Hematopoietic multipotent progenitor cell (in vitro differentiated cells): ENCODE results near the gene ADAMTS18. TPM values are rescaled to one million over a fixed set of nuclear protein-coding genes. Genes with fewer than 3 reads are reported as not detected.
"Not testable (repeated sequence)": the region's sequence is repeated elsewhere in the genome, so short reads cannot be mapped to it uniquely, and the experiment has no call there.

Source experiments
- DNase-seq, 3 donors: peaks; one replicate each; pipeline ENCODE4 v3.0.0-alpha.2; 2011 to 2015; ENCODE audit warnings: low read depth in 2 of 3, low spot score in 2 of 3
- total RNA-seq: library from RNA; depleted of rRNA; stranded (reverse); fragments of >200 nt; gene quantifications from one replicate; pipeline ENCODE4 v1.2.3, GENCODE V29; 2012

ADAMTS18 gene, protein sequence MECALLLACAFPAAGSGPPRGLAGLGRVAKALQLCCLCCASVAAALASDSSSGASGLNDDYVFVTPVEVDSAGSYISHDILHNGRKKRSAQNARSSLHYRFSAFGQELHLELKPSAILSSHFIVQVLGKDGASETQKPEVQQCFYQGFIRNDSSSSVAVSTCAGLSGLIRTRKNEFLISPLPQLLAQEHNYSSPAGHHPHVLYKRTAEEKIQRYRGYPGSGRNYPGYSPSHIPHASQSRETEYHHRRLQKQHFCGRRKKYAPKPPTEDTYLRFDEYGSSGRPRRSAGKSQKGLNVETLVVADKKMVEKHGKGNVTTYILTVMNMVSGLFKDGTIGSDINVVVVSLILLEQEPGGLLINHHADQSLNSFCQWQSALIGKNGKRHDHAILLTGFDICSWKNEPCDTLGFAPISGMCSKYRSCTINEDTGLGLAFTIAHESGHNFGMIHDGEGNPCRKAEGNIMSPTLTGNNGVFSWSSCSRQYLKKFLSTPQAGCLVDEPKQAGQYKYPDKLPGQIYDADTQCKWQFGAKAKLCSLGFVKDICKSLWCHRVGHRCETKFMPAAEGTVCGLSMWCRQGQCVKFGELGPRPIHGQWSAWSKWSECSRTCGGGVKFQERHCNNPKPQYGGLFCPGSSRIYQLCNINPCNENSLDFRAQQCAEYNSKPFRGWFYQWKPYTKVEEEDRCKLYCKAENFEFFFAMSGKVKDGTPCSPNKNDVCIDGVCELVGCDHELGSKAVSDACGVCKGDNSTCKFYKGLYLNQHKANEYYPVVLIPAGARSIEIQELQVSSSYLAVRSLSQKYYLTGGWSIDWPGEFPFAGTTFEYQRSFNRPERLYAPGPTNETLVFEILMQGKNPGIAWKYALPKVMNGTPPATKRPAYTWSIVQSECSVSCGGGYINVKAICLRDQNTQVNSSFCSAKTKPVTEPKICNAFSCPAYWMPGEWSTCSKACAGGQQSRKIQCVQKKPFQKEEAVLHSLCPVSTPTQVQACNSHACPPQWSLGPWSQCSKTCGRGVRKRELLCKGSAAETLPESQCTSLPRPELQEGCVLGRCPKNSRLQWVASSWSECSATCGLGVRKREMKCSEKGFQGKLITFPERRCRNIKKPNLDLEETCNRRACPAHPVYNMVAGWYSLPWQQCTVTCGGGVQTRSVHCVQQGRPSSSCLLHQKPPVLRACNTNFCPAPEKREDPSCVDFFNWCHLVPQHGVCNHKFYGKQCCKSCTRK (N-terminal part only)
- not detected for total RNA-seq

DNA sequence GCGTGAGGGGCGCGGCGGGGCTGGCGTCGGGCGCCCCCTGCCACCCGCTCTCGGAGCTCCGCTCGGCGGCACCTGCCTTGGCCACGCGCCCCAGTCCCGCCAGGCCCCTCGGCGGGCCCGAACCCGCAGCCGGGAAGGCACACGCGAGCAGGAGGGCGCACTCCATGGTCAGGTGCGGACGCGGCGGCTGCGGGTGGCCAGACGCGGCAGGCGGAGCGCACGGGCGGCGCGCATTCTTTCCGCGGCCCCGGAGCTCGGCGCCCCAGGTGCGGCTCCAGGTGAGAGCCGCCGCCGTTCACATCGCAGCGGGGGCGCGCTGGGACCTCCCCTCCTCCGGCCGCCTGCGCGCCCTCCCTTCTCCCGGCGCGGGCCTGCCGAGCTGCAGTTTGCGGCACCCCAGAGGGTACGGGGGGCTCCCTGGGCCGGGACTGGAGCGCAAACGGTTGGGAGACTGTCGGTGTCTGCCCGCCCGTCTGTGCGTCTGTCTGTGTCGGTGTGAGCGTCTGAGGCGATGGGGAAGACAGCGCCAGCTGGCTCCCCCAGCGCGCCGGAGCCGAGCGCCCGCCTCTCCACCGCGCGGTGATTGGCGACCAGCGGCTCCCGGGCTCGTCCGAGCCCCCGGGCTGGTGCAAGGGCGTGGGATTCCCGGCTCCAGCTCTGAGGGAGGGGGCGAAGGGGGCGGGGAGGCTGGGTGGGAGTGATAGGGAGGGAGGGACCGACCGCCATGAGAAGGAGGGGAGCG is at the start of gene ADAMTS18:
ADAMTS18 (minus strand) TSS at position 505 of the 742 bp plus-strand sequence; CDS start at position 166, 339 bp downstream.
- DNase-seq: no peak

DNA sequence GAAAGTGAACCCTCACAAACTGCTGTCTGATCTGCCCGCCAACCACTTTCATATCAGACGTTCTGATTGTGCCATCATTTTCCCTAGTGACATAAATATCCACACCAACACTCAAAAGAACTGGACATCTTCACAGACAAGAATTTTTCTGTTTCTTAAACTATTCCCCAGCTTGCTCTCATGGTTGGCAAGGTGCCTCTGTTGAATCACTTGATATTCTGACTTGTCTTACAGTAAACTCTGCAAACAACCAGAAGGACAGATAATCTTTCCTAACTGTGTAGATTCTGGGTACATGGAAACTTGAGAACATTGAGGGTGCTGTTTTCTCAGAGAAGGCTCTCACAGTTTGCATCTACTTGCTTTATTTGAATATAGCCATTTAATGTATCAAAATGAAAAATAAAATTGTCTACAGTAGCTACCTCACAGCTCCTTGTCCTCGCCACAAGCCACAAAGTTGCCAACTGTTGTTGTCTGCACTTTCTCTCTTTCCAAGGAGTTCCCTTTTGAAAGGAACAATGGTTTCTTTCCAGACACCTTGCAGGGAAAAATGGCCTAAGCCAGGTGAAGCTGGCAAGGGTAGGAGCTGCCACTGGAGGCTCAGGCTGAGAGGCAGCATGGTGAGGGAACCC is 46.0 kb upstream of the ADAMTS18 start:
- DNase-seq: no peak

DNA sequence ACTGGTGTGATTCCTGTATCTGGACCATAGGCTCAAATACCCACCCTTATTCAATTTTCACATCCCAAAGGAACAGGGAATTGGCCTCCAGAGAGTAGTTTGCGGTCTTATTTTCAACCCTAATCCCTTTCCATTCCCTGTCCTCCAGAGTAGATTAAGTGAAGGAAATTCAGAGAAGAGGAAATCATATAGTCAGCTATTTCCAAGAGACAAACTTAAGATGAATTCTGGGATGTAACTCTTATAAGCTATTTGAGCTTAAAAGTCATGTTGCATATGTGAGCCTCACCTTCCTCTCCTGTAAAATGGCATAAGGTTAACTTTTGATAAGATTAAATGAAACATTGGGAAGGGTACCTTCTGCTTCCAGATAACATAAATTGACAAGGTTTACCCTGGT is 37.4 kb upstream of the ADAMTS18 start:
- no peak for DNase-seq

DNA sequence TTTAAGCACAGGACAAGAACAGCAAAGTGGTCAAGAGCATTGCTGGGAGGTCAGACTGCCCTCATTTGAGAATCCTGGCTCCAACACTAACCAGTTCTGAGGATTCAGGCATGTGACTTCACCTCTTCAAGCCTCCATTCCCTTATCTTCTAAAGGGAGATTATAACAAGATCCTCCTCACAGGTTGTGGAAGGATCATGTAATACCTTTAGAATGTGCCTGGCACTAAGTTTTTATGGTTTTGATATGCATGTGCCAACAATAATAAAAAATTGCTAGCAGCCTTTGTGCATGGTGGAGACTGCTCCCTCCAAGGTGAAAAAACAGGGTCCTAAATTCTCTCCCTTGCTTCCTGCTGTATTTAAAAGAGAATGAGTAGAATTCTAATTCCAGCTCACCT is 36.0 kb upstream of the ADAMTS18 start:
- no peak for DNase-seq

DNA sequence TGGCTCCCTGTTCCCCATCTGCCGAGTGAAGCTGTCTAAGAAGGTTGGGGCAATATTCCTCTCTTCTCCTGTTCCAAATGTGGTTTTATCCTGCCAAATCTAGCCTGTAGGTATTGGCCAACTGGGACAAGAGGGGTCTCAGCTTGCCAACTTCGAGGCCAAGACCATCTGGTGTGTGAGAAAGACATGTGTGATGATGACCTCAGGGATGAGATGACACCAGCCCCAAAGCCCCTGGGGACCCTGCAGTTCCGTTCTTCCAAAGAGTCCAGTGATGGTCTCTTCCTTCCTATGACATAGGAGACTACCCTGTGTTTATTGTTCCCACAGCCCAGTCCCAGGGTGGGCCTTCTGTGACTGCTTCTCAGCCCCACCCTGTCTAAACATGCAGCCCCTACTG is 34.8 kb upstream of the ADAMTS18 start:
- no peak for DNase-seq

DNA sequence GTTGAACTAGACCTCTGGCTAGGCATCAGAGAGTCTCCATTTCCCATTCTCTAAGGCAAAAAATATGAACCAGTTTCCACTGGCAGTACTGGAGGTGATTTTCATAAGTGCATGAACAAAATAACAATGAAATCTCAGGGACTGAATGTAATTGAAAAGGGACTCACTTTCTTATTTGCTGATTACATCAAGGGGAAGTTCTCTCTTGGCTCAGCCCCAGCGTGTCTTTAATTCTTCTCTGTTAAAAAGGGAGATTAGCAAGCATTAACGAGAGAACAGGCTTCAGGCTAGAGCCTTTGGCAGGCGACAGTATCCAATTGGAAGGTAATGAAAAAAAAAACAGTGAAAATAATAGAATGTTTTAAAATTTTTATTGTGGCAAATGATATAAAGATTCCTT is 34.0 kb upstream of the ADAMTS18 start:
- no peak for DNase-seq

DNA sequence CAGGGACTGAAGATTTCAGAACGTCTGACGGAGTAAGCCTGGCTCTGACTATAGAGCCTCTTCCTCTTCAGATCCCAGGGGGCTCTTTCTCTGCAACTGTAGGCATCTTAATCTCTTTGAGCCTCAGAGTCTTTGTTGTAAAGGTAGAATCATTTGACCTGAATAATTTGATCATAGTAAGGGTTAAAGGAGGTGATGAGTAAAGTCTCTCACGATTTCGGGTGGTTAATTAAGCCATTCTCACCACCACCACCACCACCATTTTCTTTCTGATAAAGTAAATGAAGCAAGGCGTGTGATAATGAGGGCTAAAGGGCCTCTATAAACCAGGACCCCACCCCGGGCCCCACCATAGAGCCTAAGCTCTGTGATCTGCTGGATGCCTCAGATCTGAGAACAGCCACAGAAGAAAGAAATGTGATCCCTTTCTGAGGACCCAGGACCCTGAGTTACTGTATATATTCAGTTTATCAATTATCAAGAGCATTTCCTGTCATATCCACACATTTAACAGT is 33.0 kb upstream of the ADAMTS18 start:
- DNase-seq: no peak

DNA sequence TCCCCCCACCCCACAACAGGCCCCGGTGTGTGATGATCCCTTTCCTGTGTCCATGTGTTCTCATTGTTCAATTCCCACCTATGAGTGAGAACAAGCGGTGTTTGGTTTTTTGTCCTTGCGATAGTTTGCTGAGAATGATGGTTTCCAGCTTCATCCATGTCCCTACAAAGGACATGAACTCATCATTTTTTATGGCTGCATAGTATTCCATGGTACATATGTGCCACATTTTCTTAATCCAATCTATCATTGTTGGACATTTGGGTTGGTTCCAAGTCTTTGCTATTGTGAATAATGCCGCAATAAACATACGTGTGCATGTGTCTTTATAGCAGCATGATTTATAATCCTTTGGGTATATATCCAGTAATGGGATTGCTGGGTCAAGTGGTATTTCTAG is 28.8 kb upstream of the ADAMTS18 start:
- DNase-seq: not testable (repeated sequence)

DNA sequence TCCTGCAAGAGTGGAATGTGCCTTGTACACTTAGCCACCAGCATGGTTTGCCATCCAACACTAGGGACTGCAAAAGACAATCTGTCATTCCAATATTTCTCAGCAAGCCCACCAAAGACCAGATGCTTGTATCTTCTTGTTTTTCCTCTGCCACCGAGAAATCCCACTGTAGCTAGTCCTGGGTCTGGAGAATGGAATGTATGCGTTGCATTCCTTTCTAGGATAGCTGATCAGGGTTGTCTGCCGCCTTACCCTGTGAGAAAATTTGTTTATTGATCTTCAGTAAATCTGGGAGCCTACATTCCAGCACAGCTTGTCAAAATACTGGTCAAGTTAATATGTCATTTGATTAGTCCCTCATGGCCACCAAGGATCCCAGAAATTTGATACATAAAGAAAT is 28.1 kb upstream of the ADAMTS18 start:
- DNase-seq: no peak

DNA sequence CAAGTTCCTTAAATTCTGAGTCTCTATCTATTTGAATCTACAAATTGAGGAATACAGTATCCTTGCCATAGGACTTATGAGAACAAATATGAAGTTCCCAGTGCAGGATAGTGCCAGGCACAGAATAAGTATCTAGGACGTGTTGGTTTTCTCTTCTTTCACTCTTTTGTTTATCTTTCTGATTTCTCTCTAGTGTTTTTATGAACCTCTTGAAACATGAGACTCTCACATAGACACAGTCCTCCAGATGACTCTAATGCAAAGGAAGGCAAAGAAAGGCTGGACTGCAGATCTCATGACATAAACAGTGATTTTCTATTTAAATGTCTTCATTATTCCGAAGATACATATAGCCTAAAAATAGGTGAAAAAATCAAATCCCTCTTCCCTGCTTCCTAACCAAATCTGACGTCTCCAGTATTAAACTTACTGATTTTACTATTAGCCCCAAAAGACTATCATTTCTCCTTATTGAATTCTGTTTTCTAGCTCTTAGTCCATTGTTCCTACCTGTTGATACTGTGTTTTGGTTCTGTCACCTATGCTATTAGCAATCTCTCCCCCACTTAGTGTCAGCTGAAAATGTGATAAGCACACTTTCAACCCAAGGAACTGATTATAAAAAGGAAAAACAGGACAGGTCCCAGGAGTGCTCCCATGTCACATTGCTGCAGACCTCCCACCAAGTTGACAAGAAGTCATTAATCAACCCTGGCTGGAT is 24.9 kb upstream of the ADAMTS18 start:
- DNase-seq: no peak

DNA sequence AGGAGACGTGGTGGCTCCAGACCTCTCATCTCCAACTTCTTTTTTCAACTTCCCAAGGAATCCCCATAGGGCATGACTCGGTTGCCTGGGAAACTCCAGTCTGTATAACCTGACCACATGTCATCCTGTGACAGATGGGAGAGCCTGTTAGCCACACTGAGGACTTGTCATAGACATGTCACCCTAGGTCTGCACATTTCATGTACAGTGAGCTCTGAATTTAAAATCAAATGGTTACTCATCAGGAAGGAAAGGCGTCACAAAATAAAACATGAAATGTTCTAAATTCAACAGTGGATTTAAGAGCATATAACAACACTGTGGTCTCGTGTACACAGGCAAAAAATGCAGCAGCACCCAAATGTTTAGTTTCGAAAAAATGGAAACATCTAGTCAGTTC is 22.2 kb upstream of the ADAMTS18 start:
- no peak for DNase-seq

DNA sequence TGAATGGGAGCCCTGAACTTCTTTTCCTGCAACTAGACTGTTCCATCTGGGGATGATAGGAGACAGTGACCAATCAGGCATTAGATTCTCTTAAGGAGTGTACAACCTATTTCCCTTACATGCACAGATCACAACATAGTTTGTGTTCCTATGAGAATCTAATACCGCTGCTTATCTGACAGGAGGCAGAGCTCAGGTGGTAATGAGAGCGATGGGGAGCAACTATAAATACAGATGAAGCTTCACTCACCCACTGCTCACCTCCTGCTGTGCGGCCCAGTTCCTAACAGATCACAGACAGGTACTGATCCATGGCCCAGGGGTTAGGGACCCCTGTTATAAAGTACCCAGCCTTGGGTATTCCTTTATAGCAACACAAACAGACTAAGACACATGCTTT is 17.4 kb upstream of the ADAMTS18 start:
- DNase-seq: no peak

DNA sequence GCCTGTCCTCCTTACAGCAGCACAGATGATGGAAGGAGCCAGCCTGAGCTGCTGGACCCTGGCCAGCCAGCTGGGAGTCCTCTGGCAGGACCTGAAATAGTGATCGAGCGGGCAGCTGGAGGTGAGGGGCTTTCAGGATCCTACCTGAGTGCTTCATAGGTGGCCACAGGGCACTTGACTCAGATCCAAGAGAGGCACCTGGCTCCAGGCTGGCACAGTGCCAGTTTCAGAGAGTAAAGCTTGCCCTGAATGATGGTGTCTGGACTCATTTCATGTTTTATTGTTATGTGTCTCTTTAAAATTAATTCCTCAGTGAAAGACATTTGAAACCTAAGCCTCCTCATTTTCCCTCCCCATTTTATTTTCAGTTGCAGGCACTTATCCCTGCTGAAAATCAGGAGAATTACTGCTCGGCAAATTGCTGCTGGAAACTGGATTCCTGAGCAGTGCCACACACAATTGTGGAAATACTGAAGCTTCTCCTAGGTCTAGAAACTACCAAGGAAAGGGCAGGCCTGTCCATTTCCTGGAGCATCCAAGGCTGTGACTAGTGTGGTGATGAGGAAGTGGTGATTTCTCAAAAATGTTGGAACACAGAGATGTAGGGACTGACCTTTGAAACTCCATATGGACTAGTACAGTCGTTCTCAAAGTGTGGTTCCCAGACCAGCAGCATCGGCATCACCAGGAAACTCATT is 16.1 kb upstream of the ADAMTS18 start:
- no peak for DNase-seq

DNA sequence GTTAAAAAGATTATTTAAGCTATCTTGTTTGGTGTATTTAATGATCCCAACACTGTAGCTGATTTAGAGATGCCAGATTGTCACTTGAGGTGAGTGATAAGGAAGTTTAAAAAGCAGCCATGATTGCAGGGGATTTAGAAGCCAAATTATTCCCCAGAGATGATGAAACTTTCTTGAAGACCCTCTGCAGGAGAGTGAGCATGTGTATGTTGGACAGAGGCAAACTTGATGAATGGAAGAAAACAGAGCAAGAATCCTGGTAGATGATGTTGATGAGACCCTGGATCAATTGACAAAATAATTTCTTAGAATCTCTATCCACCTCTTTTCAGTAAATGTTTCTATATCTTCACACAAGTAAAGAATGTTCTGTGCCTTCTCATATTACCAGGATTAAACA is 14.4 kb upstream of the ADAMTS18 start:
- DNase-seq: no peak

DNA sequence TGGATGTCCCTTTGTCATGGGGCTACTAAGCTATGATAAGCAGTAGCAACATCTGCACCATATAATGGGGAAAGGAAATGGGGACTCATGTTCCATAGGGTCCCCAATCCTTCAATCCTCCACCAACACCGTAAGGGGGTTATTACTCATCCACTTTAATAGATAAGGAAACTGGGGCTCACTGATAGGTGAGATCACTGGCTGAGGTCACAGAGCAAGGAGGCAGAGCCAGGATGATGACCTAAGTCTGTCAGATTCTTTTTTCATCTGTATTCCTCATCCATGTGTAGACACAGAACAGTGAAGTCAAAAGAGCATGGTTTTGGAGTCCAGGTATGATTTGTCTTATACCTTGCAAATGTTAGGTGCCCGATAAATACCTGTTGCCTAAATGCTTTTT is 10.5 kb upstream of the ADAMTS18 start:
- no peak for DNase-seq

DNA sequence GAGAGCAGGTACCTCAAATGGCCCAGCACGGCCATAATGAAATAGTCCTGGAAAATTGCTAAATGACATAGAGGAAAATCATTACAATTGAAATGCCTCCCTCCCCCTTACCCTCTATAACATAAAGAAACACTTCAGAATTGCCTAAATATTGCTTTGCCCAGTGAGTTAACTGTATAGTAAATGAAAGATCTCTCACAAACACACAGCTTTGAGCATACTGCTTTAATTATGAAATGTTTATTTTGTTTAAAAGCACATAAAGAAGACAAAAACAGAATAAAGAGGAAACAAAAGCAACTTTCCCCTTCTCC is 9.3 kb upstream of the ADAMTS18 start:
- DNase-seq: no peak

DNA sequence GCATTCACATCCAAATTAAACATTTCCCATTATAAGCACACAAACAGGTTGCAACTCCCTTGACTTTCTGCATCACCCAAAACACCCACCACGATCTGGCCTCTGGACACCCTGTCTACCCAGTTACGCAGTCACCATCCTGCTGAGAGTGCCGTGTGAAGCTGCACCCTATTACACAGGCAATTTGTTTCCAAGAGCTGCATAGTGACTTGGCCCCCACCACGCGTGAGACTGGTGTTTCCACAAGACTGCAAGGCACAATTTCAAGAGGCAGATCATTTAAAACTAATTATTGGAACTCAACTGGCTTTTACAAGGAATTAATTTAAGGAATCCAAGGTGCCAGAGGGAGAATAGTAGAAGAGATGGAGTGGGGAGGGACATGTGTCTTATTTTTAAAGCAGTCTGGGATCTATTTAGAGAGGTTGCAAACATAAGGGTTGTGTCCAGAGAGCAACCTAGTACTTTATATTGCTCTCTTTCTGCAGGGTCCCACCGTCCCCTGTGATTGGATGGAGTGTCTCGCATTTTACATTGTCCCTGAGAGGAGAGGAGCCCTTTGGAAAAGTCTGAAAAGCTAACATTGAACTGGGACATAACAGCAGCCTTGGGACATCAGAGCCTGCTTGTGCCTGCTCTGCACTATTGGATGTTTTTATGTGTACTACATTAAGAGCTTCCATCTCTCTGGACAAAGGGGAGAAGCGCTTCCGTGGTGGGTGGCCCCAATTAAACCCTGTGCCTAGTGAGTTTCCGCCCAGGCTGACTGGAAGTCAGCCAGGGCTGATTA is 8.7 kb upstream of the ADAMTS18 start:
- DNase-seq: no peak

DNA sequence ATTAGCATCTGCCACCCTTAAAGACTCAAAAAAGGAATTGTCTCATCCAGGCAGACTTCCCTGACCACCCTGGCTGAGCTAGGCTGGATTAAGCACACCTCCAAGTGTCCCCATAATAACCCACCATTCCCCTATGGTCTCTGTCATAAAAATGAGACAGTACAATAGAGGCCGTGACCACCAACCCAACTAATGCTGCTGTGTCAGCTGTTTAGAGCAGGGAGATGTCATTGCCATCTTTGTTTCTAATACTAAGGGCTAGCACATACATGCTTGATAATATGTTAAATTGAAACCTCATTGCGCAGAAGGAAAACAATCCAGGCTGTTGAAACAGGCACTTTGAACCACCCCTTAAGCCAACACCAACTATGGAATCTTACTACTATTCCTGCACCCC is 7.2 kb upstream of the ADAMTS18 start:
- no peak for DNase-seq
